ENCODE measurements around the gene PRMT3. TPM values are rescaled to one million over a fixed set of nuclear protein-coding genes. Genes with fewer than 3 reads are reported as not detected.
"Not testable (repeated sequence)": the region's sequence is repeated elsewhere in the genome, so short reads cannot be mapped to it uniquely, and the experiment has no call there.

PRMT3 gene
- total RNA-seq = 18.1 and 20.3 TPM in 2 replicates

DNA sequence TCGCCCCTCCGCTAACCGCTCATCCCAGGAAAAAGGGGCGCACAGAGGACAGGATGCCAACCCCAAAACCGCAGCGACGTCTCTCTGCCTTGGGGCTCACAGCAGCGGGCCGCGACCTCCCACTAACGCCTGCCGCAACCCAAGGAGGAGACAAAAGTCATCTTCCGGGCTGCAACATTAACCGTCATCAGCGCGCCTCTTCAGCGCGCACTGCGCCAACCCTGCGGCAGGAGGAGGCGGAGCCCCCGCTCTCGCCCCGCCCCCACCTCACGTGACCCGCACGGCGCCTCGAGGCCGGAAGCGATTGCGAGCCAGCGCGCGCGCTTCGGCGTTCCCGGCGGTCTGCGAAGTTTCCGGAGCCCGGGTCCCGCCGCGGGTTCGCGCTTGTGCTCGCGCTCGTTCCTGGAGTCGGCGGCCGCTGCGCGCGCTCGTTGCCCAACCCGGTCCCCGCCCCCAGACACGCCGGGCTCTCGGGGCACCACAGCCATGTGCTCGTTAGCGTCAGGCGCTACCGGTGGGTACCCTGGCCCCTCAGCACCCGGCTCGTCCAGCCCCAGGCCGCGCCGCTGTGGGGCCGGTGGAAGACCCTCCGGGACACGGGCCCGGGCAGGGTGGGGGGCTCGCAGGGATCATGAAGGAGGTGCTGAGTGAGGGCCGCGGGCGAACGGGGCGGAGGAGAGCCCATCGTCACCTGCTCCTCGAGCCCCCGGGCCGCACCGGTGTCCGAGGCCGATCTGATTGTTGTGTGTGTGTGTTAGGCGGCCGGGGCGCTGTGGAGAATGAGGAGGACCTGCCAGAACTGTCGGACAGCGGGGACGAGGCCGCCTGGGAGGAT lies at the start of gene PRMT3:
Gene PRMT3 (plus strand): TSS at position 456 of the 835 bp plus-strand sequence. CDS start 31 bp downstream, at position 487.
- intact Hi-C loops (cut with micrococcal nuclease) = loop anchor here (1.0 to 10.0 kb wide), 9 partner anchors 10 to 1993 kb away; partner anchors contain the start of genes E2F8, LDHA, NAV2 and ZDHHC13

- intact Hi-C loops (cut with micrococcal nuclease) = no loop called here
These were observed 45.0 kb upstream of the PRMT3 start for GRCh38 chr11:20342347-20343141.

DNA sequence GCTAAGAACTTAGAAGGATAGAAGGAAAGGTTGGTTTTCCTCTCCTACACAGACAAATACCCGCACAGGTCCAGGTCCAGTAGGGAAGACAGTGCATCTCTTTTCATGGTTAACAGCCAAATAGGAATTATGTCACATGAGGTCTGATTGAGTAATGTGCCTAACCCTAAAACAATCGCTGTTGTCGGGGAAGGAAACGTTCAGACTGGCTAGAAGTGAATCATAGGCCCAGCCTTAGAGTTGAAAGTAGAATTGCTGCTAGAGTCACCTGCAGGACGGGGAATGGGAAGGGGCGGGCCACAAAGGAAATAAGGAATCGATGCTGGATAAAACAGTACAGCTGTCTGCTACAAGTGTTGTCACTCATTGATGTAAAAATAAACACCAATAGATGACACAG lies 36.4 kb upstream of the PRMT3 start:
- intact Hi-C loops (cut with micrococcal nuclease) = no loop called here

DNA sequence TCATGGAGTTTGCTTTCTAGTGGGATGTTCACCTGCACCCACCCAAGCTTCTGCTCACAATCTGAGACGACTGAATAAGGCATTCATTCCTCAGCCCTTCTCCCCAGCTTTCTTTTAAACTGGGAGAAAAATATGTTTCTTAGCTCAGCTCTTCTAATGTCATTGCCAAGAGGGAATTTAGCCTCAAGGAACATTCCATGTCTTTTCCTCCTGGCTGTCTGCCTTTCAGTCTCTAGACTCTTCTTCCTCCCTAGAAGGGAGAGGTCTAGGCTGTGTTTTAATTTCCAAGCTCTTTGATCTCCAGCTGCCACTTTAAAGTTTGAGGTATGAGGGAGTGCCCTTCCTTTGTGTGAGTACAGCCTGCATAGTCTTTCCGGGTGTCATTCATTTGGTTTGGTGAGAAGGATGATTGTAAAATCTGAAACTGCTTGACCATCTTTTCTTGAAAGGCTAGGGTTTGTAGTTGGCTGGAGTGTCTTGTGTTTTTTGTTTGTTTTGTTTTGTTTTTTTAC lies 35.7 kb upstream of the PRMT3 start:
- intact Hi-C loops (cut with micrococcal nuclease) = no loop called here

DNA sequence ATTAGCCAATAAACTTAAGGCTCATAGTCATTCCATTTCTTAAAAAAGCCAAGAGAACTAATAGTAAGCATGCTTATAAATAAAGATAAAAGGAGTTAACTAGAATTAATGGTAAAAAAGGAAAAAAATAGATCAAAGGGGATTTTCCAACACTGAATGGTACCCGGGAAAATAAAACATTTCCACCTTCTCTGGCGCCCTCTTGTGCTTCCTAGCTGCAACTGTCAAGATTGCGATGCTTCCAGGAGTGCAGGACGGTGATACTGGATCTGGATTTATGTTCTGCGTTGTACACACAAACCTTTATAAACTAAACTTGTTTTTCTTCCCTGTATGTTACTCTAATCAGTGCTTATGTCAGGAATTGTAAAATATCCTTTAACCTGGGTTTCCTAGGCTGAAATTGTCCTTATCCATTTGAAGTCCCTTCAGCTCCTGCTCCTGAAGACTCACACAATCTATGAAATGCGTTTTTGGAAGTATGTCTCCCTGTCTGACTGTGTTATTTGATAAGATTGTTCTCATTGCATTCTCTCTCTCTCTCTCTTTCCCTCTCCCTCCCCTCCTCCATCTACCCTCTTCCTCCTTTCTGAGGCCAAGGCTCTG lies 33.6 kb upstream of the PRMT3 start:
- intact Hi-C loops (cut with micrococcal nuclease) = loop anchor here (1.0 to 2.0 kb wide), 2 partner anchors 109 to 403 kb away; no protein-coding TSS in a partner anchor

GRCh38 chr11:20355221-20356219 lies 32.0 kb upstream of the PRMT3 start:
- intact Hi-C loops (cut with micrococcal nuclease) = loop anchor here (1.0 to 2.0 kb wide), 3 partner anchors 111 to 227 kb away; no protein-coding TSS in a partner anchor

- intact Hi-C loops (cut with micrococcal nuclease) = no loop called here
These were observed 30.4 kb upstream of the PRMT3 start for GRCh38 chr11:20357150-20357549.

DNA sequence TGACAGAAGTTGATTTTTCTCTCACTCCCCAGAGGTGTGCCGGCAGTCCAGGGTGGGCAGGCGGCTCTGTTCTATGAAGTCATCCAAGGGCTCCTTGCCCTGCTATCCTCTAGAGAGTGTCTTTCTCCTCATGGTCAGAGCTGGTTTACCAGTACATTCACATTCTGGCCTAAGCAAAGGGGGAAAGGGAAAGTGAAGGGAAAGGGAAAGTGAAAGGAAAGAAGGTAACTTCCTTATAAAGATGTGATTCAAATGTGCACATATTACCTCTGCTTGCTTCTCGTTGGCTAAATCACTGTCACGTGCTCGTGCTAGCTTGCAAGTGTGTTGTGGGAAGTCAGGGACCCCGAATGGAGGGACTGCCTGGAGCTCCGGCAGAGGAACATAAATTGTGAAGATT lies 26.9 kb upstream of the PRMT3 start:
- intact Hi-C loops (cut with micrococcal nuclease) = loop anchor here (1.0 kb wide), 1 partner anchor 27 kb away; the partner anchor contains the start of gene PRMT3

DNA sequence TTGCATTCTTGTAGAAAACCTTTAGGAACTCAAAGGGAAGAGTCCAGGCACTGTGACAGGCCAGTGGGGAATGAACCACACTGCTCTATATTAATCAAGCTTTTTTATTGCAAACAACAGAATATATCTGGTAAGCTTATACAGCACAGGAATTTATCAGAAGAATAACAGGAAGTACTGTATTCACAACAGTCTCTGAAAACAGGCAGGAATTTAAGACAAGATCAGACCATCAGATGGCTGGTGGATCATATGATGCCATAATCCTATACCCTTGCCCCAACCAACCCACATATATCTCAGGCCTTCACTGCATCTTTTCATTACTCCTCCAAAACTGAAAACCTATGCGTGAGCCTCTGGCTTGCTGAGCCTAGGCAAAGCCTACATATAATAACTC lies 25.0 kb upstream of the PRMT3 start:
- intact Hi-C loops (cut with micrococcal nuclease) = no loop called here

DNA sequence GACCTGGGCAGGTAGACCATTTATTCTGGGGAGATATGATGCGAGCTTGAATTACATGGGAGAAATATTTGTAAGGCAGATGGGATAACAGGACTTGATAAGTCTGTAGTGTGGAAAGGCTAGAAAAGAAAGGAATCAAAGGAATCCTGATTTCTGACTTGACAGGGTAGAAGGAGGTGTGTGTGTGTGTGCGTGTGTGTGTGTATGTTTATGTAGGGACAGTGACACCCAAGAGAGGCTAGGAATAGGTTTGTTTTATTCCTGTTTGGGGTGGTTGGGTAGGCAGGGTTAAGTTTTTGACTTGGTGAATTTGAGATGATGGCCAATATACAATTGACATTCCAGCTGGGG lies 24.4 kb upstream of the PRMT3 start:
- intact Hi-C loops (cut with micrococcal nuclease) = no loop called here

DNA sequence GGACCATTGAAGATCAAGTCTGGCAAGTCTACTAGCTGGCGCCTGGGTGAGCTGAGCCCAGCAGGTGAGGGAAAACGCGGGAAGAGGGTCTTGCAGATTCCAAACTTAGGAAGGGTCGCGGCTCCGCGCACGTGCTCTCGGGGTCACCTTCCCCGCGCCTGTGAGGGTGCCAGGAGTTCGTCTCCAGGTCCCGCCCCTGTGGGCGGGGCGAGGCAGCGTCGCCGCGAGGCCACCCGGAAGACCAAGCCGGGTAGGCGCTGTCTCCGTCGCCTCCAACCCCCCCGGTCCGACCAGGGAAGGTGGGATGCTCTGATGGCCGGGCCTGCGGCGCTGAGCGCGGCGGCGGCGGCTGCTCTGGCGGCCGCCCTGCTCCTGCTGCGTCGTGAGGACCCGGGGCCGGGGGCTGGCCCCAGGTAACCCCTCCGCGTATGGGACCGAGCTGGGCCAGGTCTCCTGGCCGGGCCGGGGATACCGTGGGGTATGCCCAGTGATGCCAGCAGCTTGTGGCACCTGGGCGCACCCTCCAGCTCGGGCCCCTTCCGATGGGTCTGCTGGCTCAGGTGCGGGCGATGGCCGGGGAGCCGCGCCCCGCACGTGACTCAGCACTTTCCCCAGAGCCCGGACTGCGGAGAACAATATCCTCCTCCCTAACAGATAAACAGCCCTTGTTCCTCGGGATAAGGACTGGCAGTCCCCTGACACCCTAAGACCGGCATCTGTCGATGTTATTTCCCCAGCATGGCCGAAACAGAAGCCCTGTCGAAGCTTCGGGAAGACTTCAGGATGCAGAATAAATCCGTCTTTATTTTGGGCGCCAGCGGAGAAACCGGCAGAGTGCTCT lies 23.8 kb upstream of the PRMT3 start, which contains the start of gene HTATIP2:
Gene HTATIP2 (plus strand): TSS at position 215 of the 841 bp plus-strand sequence. CDS start 524 bp downstream, at position 739.
- intact Hi-C loops (cut with micrococcal nuclease) = loop anchor here (1.0 kb wide), 1 partner anchor 24 kb away; the partner anchor contains the start of gene PRMT3

- intact Hi-C loops (cut with micrococcal nuclease) = loop anchor here (1.0 kb wide), 1 partner anchor 23 kb away; the partner anchor contains the start of gene PRMT3
These were observed 23.1 kb upstream of the PRMT3 start for GRCh38 chr11:20364341-20364792.

- intact Hi-C loops (cut with micrococcal nuclease) = not testable (repeated sequence)
These were observed 22.1 kb upstream of the PRMT3 start for GRCh38 chr11:20365465-20365864.

GRCh38 chr11:20367313-20367948 lies 20.1 kb upstream of the PRMT3 start:
- intact Hi-C loops (cut with micrococcal nuclease) = no loop called here

GRCh38 chr11:20368438-20368837 lies 19.1 kb upstream of the PRMT3 start:
- intact Hi-C loops (cut with micrococcal nuclease) = no loop called here

DNA sequence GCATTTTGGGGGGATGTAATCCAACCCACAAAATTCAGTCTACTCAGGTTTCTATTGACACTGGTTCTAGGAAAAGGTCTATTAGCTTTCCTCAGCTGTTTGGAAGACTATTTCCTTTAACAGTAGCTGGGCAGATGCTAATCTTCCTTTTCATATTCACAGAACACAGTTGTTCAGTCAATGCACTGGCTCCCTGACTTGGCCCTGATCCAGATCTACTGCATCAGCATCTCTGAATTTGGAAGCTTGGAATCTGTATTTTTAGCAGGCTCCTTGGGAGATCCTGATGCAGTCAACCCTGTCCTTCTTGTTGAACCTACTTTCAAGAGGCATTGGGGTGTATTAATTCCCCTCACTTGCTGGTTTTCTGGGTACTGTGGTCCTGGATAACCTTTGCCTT lies 17.7 kb upstream of the PRMT3 start:
- intact Hi-C loops (cut with micrococcal nuclease) = no loop called here

DNA sequence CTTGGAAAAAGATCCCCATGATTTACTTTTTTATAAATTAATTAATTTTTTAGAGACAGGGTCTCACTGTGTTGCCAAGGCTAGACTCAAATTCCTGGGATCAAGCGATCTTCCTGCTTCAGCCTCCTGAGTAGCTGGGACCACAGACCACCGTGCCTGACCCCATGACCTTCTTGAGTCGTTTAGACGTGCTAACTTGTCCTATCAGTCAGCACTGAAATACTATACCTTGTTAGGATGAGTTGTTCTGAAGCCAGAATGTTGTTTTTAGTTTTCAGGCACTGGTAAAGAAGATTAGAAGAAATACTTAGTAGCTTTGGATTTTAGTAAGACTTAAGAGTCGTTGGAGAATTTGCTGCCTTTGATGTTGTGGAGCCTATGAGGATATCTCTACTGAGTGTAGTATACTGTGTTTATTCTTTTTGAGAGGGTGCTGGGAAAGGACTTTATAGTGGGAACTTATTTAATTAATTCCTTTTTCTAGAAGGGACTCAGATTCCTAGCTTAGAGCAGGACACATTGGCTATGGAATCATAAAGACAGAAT lies 15.4 kb upstream of the PRMT3 start:
- intact Hi-C loops (cut with micrococcal nuclease) = no loop called here

DNA sequence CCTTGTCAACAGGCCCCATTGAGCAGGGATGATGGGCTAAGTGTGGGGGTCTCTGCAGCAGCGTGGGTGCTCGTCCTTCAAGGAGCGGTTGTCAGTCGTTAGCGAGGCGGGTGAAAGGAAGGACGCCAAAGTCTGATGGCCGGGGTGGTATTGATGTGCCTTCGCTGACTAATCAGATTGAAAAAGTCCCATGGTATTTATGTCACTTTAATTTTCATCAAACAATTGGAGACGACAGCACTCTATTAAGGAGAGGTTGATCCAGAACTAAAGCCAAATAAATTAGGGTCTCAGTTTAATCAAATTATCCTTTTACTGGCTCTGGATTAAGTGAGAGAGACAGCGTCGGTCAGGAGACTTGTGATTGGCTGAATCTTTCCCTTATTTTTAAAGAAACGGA lies 14.4 kb upstream of the PRMT3 start:
- intact Hi-C loops (cut with micrococcal nuclease) = no loop called here
